COR-L47 (cell line): ENCODE measurements around the gene DHTKD1.

ENCODE experiments used
- DNase-seq: peaks from one replicate; lab custom pipeline; 2025; lab: John Stamatoyannopoulos, UW

Gene DHTKD1

GRCh38 chr10:12068449-12069269 lies at the start of gene DHTKD1:
TSS of gene DHTKD1 (plus strand) at chr10:12068954. CDS start at chr10:12069034, 80 bp downstream.
- DNase-seq, result peak; percentile 90

- no peak for DNase-seq
These were observed 49.3 kb upstream of the DHTKD1 start for GRCh38 chr10:12019283-12019971.

GRCh38 chr10:12020574-12020973 lies 48.2 kb upstream of the DHTKD1 start:
- DNase-seq, result no peak

GRCh38 chr10:12022580-12023257 lies 46.0 kb upstream of the DHTKD1 start:
- DNase-seq, result no peak

- no peak for DNase-seq
These were observed 43.2 kb upstream of the DHTKD1 start for GRCh38 chr10:12025591-12025990.

- no peak for DNase-seq
These were observed 41.2 kb upstream of the DHTKD1 start for GRCh38 chr10:12027539-12027938.

GRCh38 chr10:12031404-12031803 lies 37.4 kb upstream of the DHTKD1 start:
- no peak for DNase-seq

- no peak for DNase-seq
These were observed 32.6 kb upstream of the DHTKD1 start for GRCh38 chr10:12036073-12036655.

GRCh38 chr10:12041766-12042408 lies 26.9 kb upstream of the DHTKD1 start:
- DNase-seq, result no peak

- no peak for DNase-seq
These were observed 26.4 kb upstream of the DHTKD1 start for GRCh38 chr10:12042409-12042796.

GRCh38 chr10:12042797-12043651 lies 25.7 kb upstream of the DHTKD1 start, which contains the start of gene UPF2:
TSS of gene UPF2 (minus strand) at chr10:12042809. CDS start at chr10:12035423, 7,386 bp downstream.
- DNase-seq, result peak; percentile 89

GRCh38 chr10:12045596-12045995 lies 23.2 kb upstream of the DHTKD1 start:
- DNase-seq, result no peak

- no peak for DNase-seq
These were observed 20.2 kb upstream of the DHTKD1 start for GRCh38 chr10:12048547-12048946.

GRCh38 chr10:12050528-12050927 lies 18.2 kb upstream of the DHTKD1 start:
- no peak for DNase-seq

- DNase-seq, result no peak
These were observed 17.5 kb upstream of the DHTKD1 start for GRCh38 chr10:12051241-12051640.

- no peak for DNase-seq
These were observed 13.0 kb upstream of the DHTKD1 start for GRCh38 chr10:12055732-12056131.

GRCh38 chr10:12056748-12057147 lies 12.0 kb upstream of the DHTKD1 start:
- DNase-seq, result no peak

- DNase-seq, result no peak
These were observed 7.6 kb upstream of the DHTKD1 start for GRCh38 chr10:12061124-12061523.

- no peak for DNase-seq
These were observed 5.8 kb upstream of the DHTKD1 start for GRCh38 chr10:12062754-12063482.

GRCh38 chr10:12063483-12063818 lies 5.3 kb upstream of the DHTKD1 start:
- no peak for DNase-seq
